ENCODE measurements around the gene PEBP1. TPM values are rescaled to one million over a fixed set of nuclear protein-coding genes. Genes with fewer than 3 reads are reported as not detected.

The PEBP1 gene
- total and polyA plus RNA-seq, 2 of the 8 experiments (the other 6 are each of a cell fraction or from before 2014, with no cell fraction given): 444 to 622 TPM

DNA sequence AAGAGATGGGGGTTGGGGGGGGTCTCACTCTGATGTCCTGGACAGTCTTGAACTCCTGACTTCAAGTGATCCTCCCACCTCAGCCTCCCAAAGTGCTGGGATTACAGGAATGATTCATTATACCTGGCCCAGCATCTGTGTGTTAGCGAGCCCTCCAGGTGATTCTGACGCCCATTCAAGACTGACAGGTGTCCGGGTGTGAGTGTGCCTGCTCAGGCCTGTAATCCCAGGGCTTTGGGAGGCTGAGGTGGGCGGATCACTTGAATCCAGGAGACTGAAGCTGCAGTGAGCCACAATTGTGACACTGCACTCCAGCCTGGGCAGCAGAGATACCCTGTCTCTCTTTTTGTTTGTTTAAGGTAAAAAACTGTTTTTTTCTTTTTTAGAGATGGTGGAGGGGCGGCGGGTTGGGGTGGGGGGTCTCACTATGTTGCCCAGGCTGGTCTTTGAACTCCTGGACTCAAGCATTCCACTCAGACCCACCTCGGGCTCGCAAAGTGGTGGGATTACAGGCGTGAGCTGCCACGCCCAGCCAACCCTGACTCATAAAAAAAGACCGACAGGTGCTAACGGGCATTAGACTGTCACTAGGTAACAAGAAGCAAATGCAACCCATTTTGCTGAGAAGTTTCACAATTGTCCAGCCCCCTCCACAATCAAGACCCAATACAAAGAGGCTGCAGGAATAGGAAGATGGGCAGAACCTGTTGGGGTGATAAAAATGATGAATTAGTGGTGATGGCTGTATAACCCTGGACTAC, 36.8 kb upstream of the PEBP1 start:
- Histone ChIP-seq H2AK5ac (ENCODE audit: low read depth, low read length) (no peak overlapping the region), H3K18ac (ENCODE audit: extremely low read depth, low read length) (no peak overlapping the region), H4K5ac (ENCODE audit: insufficient read length, low read depth, low read length) (no peak overlapping the region), H3K56ac (replicated peaks; ENCODE audit: insufficient read length, low read depth, low read length) (no peak overlapping the region), H2BK12ac (ENCODE audit: low read depth, low read length) (no peak overlapping the region), H2AFZ (ENCODE audit: low read length) (no peak overlapping the region), H2BK15ac (ENCODE audit: low read length) (no peak overlapping the region), H3K23me2 (ENCODE audit: low read depth, low read length) (peaks cover 2% of the 10 kb centered on the region; the same call in 1 of the 2 replicates), H3K36me3 (ENCODE audit: control insufficient read depth in 2 of 4, insufficient read depth in 4 of 4, low read length in 3 of 4) (peaks cover 3 to 19% (median 8%) of the 10 kb centered on the region in 4 experiments; a peak in 5 of 8 replicates), H2BK120ac (replicated peaks; ENCODE audit: low read depth, low read length) (no peak overlapping the region), H3K79me1 (ENCODE audit: low read depth, low read length) (peaks cover 11% of the 10 kb centered on the region), H4K20me1 (replicated peaks in 1 of 2; ENCODE audit: control insufficient read depth in 1 of 2, insufficient read depth in 2 of 2, low read length in 2 of 2) (no peaks in the 10 kb centered on the region), H3K9ac (replicated peaks in 1 of 4; ENCODE audit: extremely low read depth in 1 of 4, low read depth in 3 of 4, low read length in 3 of 4) (no peak overlapping the region), H2BK20ac (ENCODE audit: low read length) (no peak overlapping the region), H4K8ac (ENCODE audit: extremely low read depth, insufficient read depth, low read length) (no peak overlapping the region), H3K4me2 (ENCODE audit: insufficient read depth in 1 of 2, low read depth in 2 of 2, low read length in 2 of 2) (peak overlapping the region in 1 of 2 experiments; percentile 44; a peak in 1 of 4 replicates), H3K4ac (replicated peaks; ENCODE audit: insufficient read length, low read depth, low read length) (no peak overlapping the region), H3K27me3 (replicated peaks in 1 of 4; ENCODE audit: control insufficient read depth in 3 of 4, extremely low read depth in 1 of 4, insufficient read depth in 3 of 4, low read length in 3 of 4) (no peaks in the 10 kb centered on the region), H3K9me3 (ENCODE audit: insufficient read depth in 2 of 2, low read depth in 1 of 2, low read length in 1 of 2) (no peaks in the 10 kb centered on the region), H2BK5ac (ENCODE audit: low read depth, low read length) (no peak overlapping the region), H3K27ac (ENCODE audit: low read depth, low read length) (no peak overlapping the region), H3K23ac (ENCODE audit: insufficient read length) (no peak overlapping the region), H3K4me3 (ENCODE audit: extremely low read depth in 1 of 4, insufficient read depth in 2 of 4, low read depth in 3 of 4, low read length in 4 of 4) (no peak overlapping the region), H3K4me1 (replicated peaks in 1 of 4; ENCODE audit: control insufficient read depth in 3 of 4, insufficient read depth in 4 of 4, low read length in 3 of 4) (peaks cover 0 to 9% (median 5%) of the 10 kb centered on the region in 4 experiments; a peak in 4 of 7 replicates), H3K79me2 (ENCODE audit: control insufficient read depth in 1 of 2, insufficient read depth in 2 of 2, low read length in 2 of 2) (peaks cover 8 to 54% of the 10 kb centered on the region in 2 experiments), H4K91ac (replicated peaks; ENCODE audit: insufficient read length, low read length) (no peak overlapping the region), H3K14ac (ENCODE audit: insufficient read length) (no peak overlapping the region)
- 92% methylated on average over 12 of the region's 12 CpGs; no CpG with 5 or more reads in 1 of the 2 experiments for WGBS, 2 experiments (ENCODE audit: extremely low coverage in 1 of 2, insufficient coverage in 1 of 2, insufficient read length in 1 of 2, insufficient replicate concordance in 2 of 2, low coverage in 1 of 2, low lambda C conversion rate in 2 of 2, missing lambda C conversion rate in 1 of 2)
- no peak for FAIRE-seq
- no peak for DNase-seq (ENCODE audit: low read depth in 1 of 2, low spot score in 2 of 2)
- ChIA-PET POLR2A (ENCODE audit: partially characterized antibody) (interaction anchor here (0.9 to 7.3 kb wide), 5 partner anchors 7 to 37 kb away, joined by 3 to 103 read pairs (median 33); partner anchors contain the start of genes PEBP1 and WSB2), CTCF (ENCODE audit: partially characterized antibody) (interaction anchor here (1.1 to 1.2 kb wide), 2 partner anchors 9 to 22 kb away, joined by 3 read pairs; no protein-coding TSS in a partner anchor)
- TF ChIP-seq EGR1 (IDR thresholded peaks at IDR 0.05; ENCODE audit: borderline replicate concordance, low read depth, low read length) (no peak), JUN (IDR thresholded peaks at IDR 0.05; ENCODE audit: low read depth, low read length) (no peak), BCL11A (IDR thresholded peaks at IDR 0.05; ENCODE audit: low read depth in 2 of 2, low read length in 2 of 2) (no peak), NANOG (IDR thresholded peaks at IDR 0.05; ENCODE audit: insufficient read depth, low read depth, low read length, poor library complexity, severe bottlenecking) (no peak), SP4 (IDR thresholded peaks at IDR 0.05; ENCODE audit: low read length) (no peak), SP1 (IDR thresholded peaks at IDR 0.05; ENCODE audit: low read depth, low read length) (no peak), FOSL1 (IDR thresholded peaks at IDR 0.05; ENCODE audit: insufficient read depth, low read depth, low read length) (no peak), POLR2A (IDR thresholded peaks at IDR 0.05; ENCODE audit: control extremely low read depth in 1 of 2, low read depth in 2 of 2, low read length in 2 of 2) (no peak), CHD1 (IDR thresholded peaks at IDR 0.05; ENCODE audit: low read depth, low read length) (no peak), BACH1 (IDR thresholded peaks at IDR 0.05; ENCODE audit: low read length) (no peak), RBBP5 (IDR thresholded peaks at IDR 0.05; ENCODE audit: borderline replicate concordance, low read depth, low read length) (no peak)
- TF ChIP-seq, protein P1, sequence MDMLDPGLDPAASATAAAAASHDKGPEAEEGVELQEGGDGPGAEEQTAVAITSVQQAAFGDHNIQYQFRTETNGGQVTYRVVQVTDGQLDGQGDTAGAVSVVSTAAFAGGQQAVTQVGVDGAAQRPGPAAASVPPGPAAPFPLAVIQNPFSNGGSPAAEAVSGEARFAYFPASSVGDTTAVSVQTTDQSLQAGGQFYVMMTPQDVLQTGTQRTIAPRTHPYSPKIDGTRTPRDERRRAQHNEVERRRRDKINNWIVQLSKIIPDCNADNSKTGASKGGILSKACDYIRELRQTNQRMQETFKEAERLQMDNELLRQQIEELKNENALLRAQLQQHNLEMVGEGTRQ (IDR thresholded peaks at IDR 0.05; ENCODE audit: low read length): no peak
